GM18511 (cell line): Measurements from ENCODE around the gene IL7R.

ENCODE experiments used
- ATAC-seq: cut with Tn5 transposase; IDR thresholded peaks from one replicate; pipeline ENCODE4 v1.9.1; 2021; ENCODE audit warnings: mild to moderate bottlenecking, moderate library complexity; ENCODE audit not compliant: unreplicated experiment

Gene IL7R

GRCh38 chr5:35903631-35904203, 47.0 kb downstream of the IL7R start:
- no peak for ATAC-seq

- ATAC-seq: peak; percentile 67
Measured at GRCh38 chr5:35904443-35905132, 47.9 kb downstream of the IL7R start.

- no peak for ATAC-seq
Measured at GRCh38 chr5:35908228-35908627, 51.5 kb downstream of the IL7R start.

GRCh38 chr5:35908814-35909213, 52.1 kb downstream of the IL7R start:
- ATAC-seq: no peak

- no peak for ATAC-seq
Measured at GRCh38 chr5:35919191-35919590, 62.5 kb downstream of the IL7R start.

- no peak for ATAC-seq
Measured at GRCh38 chr5:35920890-35921289, 64.2 kb downstream of the IL7R start.

- no peak for ATAC-seq
Measured at GRCh38 chr5:35921930-35922329, 65.2 kb downstream of the IL7R start.

- no peak for ATAC-seq
Measured at GRCh38 chr5:35922468-35922867, 65.8 kb downstream of the IL7R start.

GRCh38 chr5:35924122-35924949, 67.6 kb downstream of the IL7R start:
- ATAC-seq: no peak

GRCh38 chr5:35924950-35925722, 68.4 kb downstream of the IL7R start:
- peak; percentile 73 for ATAC-seq

GRCh38 chr5:35926389-35927051, 69.8 kb downstream of the IL7R start:
- ATAC-seq: peak; percentile 82
